ENCODE data around the gene SUGCT. TPM values are rescaled to one million over a fixed set of nuclear protein-coding genes. Genes with fewer than 3 reads are reported as not detected.

SUGCT gene
- total RNA-seq, 1 experiment from 2014 or later: 5.4 TPM

DNA sequence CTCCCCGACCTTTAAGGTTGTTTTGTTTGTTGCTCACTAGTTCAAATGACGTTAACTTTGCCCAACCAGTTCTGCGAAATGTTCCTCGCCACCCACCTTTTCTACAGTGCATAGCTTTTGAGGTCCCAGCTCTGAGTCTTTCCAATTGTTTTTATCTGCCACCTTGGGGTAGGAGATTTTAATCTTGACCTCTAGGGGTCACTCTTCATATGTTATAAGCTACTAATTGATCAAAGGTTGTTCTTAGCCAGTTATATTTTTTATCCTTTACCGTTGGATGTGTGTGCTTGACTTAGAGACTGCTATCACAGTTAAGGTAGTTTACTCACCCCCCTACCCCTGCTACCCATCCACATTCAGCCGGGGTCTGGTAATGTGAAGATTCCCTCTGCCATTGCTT is 372.4 kb downstream of the SUGCT start:
- H2BK120ac ChIP-seq (ENCODE audit: low read depth, low read length, poor library complexity, severe bottlenecking): no peak overlapping the region
- Mint-ChIP-seq H3K27ac (no peak overlapping the region), H3K4me3 (no peak overlapping the region), H3K36me3 (ENCODE audit: insufficient read depth in 1 of 3, low read depth in 3 of 3) (peaks cover 0 to 12% (median 1%) of the 10 kb centered on the region in 3 experiments; a peak in 3 of 7 replicates), H3K4me1 (peaks cover 7 to 9% of the 10 kb centered on the region in 2 experiments; a peak in 3 of 4 replicates), H3K9me3 (peaks cover 10 to 12% of the 10 kb centered on the region in 2 experiments; a peak in 4 of 5 replicates), H3K27me3 (ENCODE audit: low read depth) (no peaks in the 10 kb centered on the region)
- no CpG with 5 or more reads among the region's 6 CpGs for WGBS (ENCODE audit: extremely low coverage, insufficient read length, low lambda C conversion rate)
- H3K27ac ChIP-seq (ENCODE audit: insufficient read length, low read depth, low read length): no peak overlapping the region
- H3K4me2 ChIP-seq (ENCODE audit: insufficient read depth, insufficient read length, low read length): no peak overlapping the region
- no peak for DNase-seq
- no peaks in the 10 kb centered on the region for H3K4me1 ChIP-seq (ENCODE audit: insufficient read depth, low read length)
- TF ChIP-seq, protein P1, sequence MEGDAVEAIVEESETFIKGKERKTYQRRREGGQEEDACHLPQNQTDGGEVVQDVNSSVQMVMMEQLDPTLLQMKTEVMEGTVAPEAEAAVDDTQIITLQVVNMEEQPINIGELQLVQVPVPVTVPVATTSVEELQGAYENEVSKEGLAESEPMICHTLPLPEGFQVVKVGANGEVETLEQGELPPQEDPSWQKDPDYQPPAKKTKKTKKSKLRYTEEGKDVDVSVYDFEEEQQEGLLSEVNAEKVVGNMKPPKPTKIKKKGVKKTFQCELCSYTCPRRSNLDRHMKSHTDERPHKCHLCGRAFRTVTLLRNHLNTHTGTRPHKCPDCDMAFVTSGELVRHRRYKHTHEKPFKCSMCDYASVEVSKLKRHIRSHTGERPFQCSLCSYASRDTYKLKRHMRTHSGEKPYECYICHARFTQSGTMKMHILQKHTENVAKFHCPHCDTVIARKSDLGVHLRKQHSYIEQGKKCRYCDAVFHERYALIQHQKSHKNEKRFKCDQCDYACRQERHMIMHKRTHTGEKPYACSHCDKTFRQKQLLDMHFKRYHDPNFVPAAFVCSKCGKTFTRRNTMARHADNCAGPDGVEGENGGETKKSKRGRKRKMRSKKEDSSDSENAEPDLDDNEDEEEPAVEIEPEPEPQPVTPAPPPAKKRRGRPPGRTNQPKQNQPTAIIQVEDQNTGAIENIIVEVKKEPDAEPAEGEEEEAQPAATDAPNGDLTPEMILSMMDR (conservative IDR thresholded peaks at IDR 0.05): peak; percentile 67; the same call in 2 of the 3 replicates
- H3K23me2 ChIP-seq (ENCODE audit: insufficient read length, low read depth, low read length, poor library complexity, severe bottlenecking): no peaks in the 10 kb centered on the region
- H2AFZ ChIP-seq (ENCODE audit: low read length): no peak overlapping the region
- H3K4ac ChIP-seq (ENCODE audit: low read depth, low read length): no peak overlapping the region
- H3K18ac ChIP-seq (ENCODE audit: insufficient read length, low read depth, low read length): no peak overlapping the region
- no peak overlapping the region for H3K56ac ChIP-seq (ENCODE audit: insufficient read length, low read depth, low read length)
- no peak overlapping the region for H4K91ac ChIP-seq (ENCODE audit: insufficient read length, low read depth, low read length)
- H2BK5ac ChIP-seq (ENCODE audit: insufficient read length, low read length): no peak overlapping the region
- no peak overlapping the region for H2BK20ac ChIP-seq (ENCODE audit: low read depth, low read length, poor library complexity, severe bottlenecking)
- H3K9ac ChIP-seq (ENCODE audit: extremely low read depth, insufficient read length, low read length): no peak overlapping the region
- no peak overlapping the region for H4K8ac ChIP-seq (replicated peaks; ENCODE audit: insufficient read length, low read depth, low read length)
- no peak overlapping the region for H4K5ac ChIP-seq (ENCODE audit: insufficient read length, low read depth, low read length)
- no peak overlapping the region for H2BK15ac ChIP-seq (ENCODE audit: low read depth, low read length)
- no peaks in the 10 kb centered on the region for H3K79me2 ChIP-seq (ENCODE audit: insufficient read depth, low read length)
- no peak overlapping the region for H2AK5ac ChIP-seq (ENCODE audit: insufficient read length, low read length)
- H2BK12ac ChIP-seq (ENCODE audit: insufficient read length, low read depth, low read length): no peak overlapping the region
- H3K79me1 ChIP-seq (ENCODE audit: insufficient read depth, low read depth, low read length, poor library complexity, severe bottlenecking): no peaks in the 10 kb centered on the region
- H3K14ac ChIP-seq (ENCODE audit: insufficient read depth, low read length): no peak overlapping the region
- no peak overlapping the region for H3K23ac ChIP-seq (ENCODE audit: insufficient read length, low read depth, low read length)
- no peaks in the 10 kb centered on the region for H3K9me3 ChIP-seq (ENCODE audit: control insufficient read depth, low read depth, low read length)
- no peaks in the 10 kb centered on the region for H3K27me3 ChIP-seq (ENCODE audit: insufficient read depth, low read length)
- H3T11ph ChIP-seq (ENCODE audit: low read length): no peak overlapping the region
- no peaks in the 10 kb centered on the region for H4K20me1 ChIP-seq (ENCODE audit: control insufficient read depth, insufficient read depth, insufficient read length)
